GM21737 (cell line): ENCODE measurements around the gene C10orf90.
"Not testable (repeated sequence)": the region's sequence is repeated elsewhere in the genome, so short reads cannot be mapped to it uniquely, and the experiment has no call there.

ENCODE experiments used
- ATAC-seq: cut with Tn5 transposase; IDR thresholded peaks from one replicate; pipeline ENCODE4 v1.9.1; 2021; ENCODE audit warnings: mild to moderate bottlenecking, moderate library complexity; ENCODE audit not compliant: unreplicated experiment

C10orf90 gene

GRCh38 chr10:126397640-126398382 lies 272.7 kb downstream of the C10orf90 start:
- no peak for ATAC-seq

GRCh38 chr10:126397156-126397555 lies 273.3 kb downstream of the C10orf90 start:
- ATAC-seq = no peak

- no peak for ATAC-seq
Observed at GRCh38 chr10:126394948-126395347, 275.5 kb downstream of the C10orf90 start.

GRCh38 chr10:126393076-126393475 lies 277.4 kb downstream of the C10orf90 start:
- no peak for ATAC-seq

GRCh38 chr10:126392469-126392868 lies 278.0 kb downstream of the C10orf90 start:
- ATAC-seq = no peak

GRCh38 chr10:126392068-126392467 lies 278.4 kb downstream of the C10orf90 start:
- ATAC-seq = no peak

GRCh38 chr10:126391192-126391885 lies 279.2 kb downstream of the C10orf90 start:
- no peak for ATAC-seq

GRCh38 chr10:126390324-126390723 lies 280.2 kb downstream of the C10orf90 start:
- no peak for ATAC-seq

GRCh38 chr10:126387931-126388911 lies 282.3 kb downstream of the C10orf90 start, which contains the start of gene ADAM12:
Gene ADAM12, minus strand, starts transcription at chr10:126388477. Its CDS starts 332 bp downstream, at chr10:126388145.
- no peak for ATAC-seq

GRCh38 chr10:126387041-126387921 lies 283.2 kb downstream of the C10orf90 start:
- ATAC-seq = no peak

- ATAC-seq = no peak
Observed at GRCh38 chr10:126384269-126384873, 286.1 kb downstream of the C10orf90 start.

GRCh38 chr10:126380352-126381076 lies 290.0 kb downstream of the C10orf90 start:
- ATAC-seq = no peak

- ATAC-seq = not testable (repeated sequence)
Observed at GRCh38 chr10:126379166-126379565, 291.3 kb downstream of the C10orf90 start.

- ATAC-seq = no peak
Observed at GRCh38 chr10:126376956-126377355, 293.5 kb downstream of the C10orf90 start.

GRCh38 chr10:126375926-126376554 lies 294.5 kb downstream of the C10orf90 start:
- ATAC-seq = no peak

GRCh38 chr10:126375299-126375698 lies 295.2 kb downstream of the C10orf90 start:
- ATAC-seq = no peak
